HepG2 (cell line): ENCODE results near the gene CD68. TPM values are rescaled to one million over a fixed set of nuclear protein-coding genes. Genes with fewer than 3 reads are reported as not detected.

Experiments used
- CAMTA2 ChIP-seq: sonication (generic); formaldehyde crosslinking; IDR thresholded peaks from 2 replicates; pipeline ENCODE4 v1.4.0; 2020; ENCODE audit warnings: mild to moderate bottlenecking, missing genetic modification reagents, borderline replicate concordance
- FIP1L1 ChIP-seq: fragments of 200-400 bp; formaldehyde crosslinking; IDR thresholded peaks from 2 replicates; pipeline ENCODE4 v1.6.1; 2018; ENCODE audit warnings: low read depth, mild to moderate bottlenecking, low read length, moderate library complexity, borderline replicate concordance; ENCODE audit not compliant: insufficient read depth
- FUBP1 ChIP-seq: sonication (generic); formaldehyde crosslinking; IDR thresholded peaks from 2 replicates; pipeline ENCODE4 v1.5.1; 2020; ENCODE audit warnings: missing genetic modification reagents, mild to moderate bottlenecking, borderline replicate concordance
- KAT7 ChIP-seq: IDR thresholded peaks from 2 replicates; pipeline ENCODE4 v1.6.1; 2018; ENCODE audit warnings: borderline replicate concordance, missing compliant biosample characterization
- MED13 ChIP-seq: sonication (generic); formaldehyde crosslinking; IDR thresholded peaks from 2 replicates; pipeline ENCODE4 v1.5.0; 2020; ENCODE audit warnings: missing genetic modification reagents
- MTF1 ChIP-seq: sonication (generic); formaldehyde crosslinking; IDR thresholded peaks from 2 replicates; pipeline ENCODE4 v1.5.0; 2020; ENCODE audit warnings: missing genetic modification reagents
- MYC ChIP-seq: sonication (generic); formaldehyde crosslinking; IDR thresholded peaks from 2 replicates; pipeline ENCODE4 v1.9.0; 2021; ENCODE audit warnings: missing genetic modification reagents, borderline replicate concordance
- PRMT3 ChIP-seq: sonication (generic); formaldehyde crosslinking; IDR thresholded peaks from 2 replicates; pipeline ENCODE4 v1.8.1; 2022; ENCODE audit warnings: low read depth, mild to moderate bottlenecking, moderate library complexity, missing genetic modification reagents, borderline replicate concordance
- RBAK ChIP-seq: sonication (generic); formaldehyde crosslinking; IDR thresholded peaks from 2 replicates; pipeline ENCODE4 v1.5.1; 2020; ENCODE audit warnings: mild to moderate bottlenecking, missing genetic modification reagents
- RCOR2 ChIP-seq: IDR thresholded peaks from 2 replicates; pipeline ENCODE4 v1.6.1; 2016; ENCODE audit warnings: missing biosample characterization, missing genetic modification reagents
- SIN3B ChIP-seq: fragments of 150-350 bp; IDR thresholded peaks from 2 replicates; pipeline ENCODE4 v1.6.1; 2014; ENCODE audit warnings: low read length
- SIX1 ChIP-seq: sonication (generic); formaldehyde crosslinking; IDR thresholded peaks from 2 replicates; pipeline ENCODE4 v1.4.0; 2020; ENCODE audit warnings: missing genetic modification reagents, borderline replicate concordance
- SP5 ChIP-seq: IDR thresholded peaks from 2 replicates; pipeline ENCODE4 v1.6.1; 2016; ENCODE audit warnings: low read depth, borderline replicate concordance
- TIGD3 ChIP-seq: sonication (generic); formaldehyde crosslinking; IDR thresholded peaks from 2 replicates; pipeline ENCODE4 v1.5.1; 2020; ENCODE audit warnings: mild to moderate bottlenecking, missing genetic modification reagents, borderline replicate concordance
- TOPORS ChIP-seq: sonication (generic); formaldehyde crosslinking; IDR thresholded peaks from 2 replicates; pipeline ENCODE4 v1.8.0; 2023; ENCODE audit warnings: mild to moderate bottlenecking, missing genetic modification reagents
- ZBTB7B ChIP-seq: sonication (generic); formaldehyde crosslinking; IDR thresholded peaks from 2 replicates; pipeline ENCODE4 v1.4.0; 2020; ENCODE audit warnings: missing genetic modification reagents
- ZFP37 ChIP-seq: sonication (generic); formaldehyde crosslinking; IDR thresholded peaks from 2 replicates; pipeline ENCODE4 v1.4.0; 2020; ENCODE audit warnings: missing genetic modification reagents, borderline replicate concordance
- ZNF282 ChIP-seq: fragments of 450-650 bp; IDR thresholded peaks from 2 replicates; pipeline ENCODE4 v1.6.1; 2018; ENCODE audit not compliant: partially characterized antibody
- ZNF576 ChIP-seq: sonication (generic); formaldehyde crosslinking; IDR thresholded peaks from 2 replicates; pipeline ENCODE4 v1.4.0; 2020; ENCODE audit warnings: mild to moderate bottlenecking, missing genetic modification reagents
- ZNF674 ChIP-seq: sonication (generic); formaldehyde crosslinking; IDR thresholded peaks from 2 replicates; pipeline ENCODE4 v1.5.0; 2020; ENCODE audit warnings: low read depth, mild to moderate bottlenecking, missing genetic modification reagents
- ZNF891 ChIP-seq: sonication (generic); formaldehyde crosslinking; IDR thresholded peaks from 2 replicates; pipeline ENCODE4 v1.5.0; 2020; ENCODE audit warnings: mild to moderate bottlenecking, missing genetic modification reagents
- polyA plus RNA-seq, 8 experiments: library from polyadenylated mRNA; depleted of rRNA in 3 of 8; stranded (reverse) in 7 of 8; unstranded in 1 of 8; fragments of >200 nt; fragmentation: Illumina TruSeq in 4 of 8; extraction: Trizol in 4 of 8; gene quantifications; 2 replicates each; pipeline versions ENCODE4 v1.2.1 to v1.2.3, GENCODE V29; 2011 to 2016; ENCODE audit warnings: low read depth in 4 of 8, missing spikeins in 1 of 8, mixed read lengths in 1 of 8; ENCODE audit not compliant: insufficient read depth in 1 of 8
- total RNA-seq, 5 experiments: library from RNA; depleted of rRNA; stranded (reverse); fragments of >200 nt; fragmentation: Illumina TruSeq; extraction: Trizol; gene quantifications; 2 replicates each; pipeline ENCODE4 v1.2.3, GENCODE V29; 2016; ENCODE audit warnings: low read depth in 1 of 5
- TF ChIP-seq, protein P1 (sequence below): sonication (generic); formaldehyde crosslinking; IDR thresholded peaks from 2 replicates; pipeline ENCODE4 v1.9.0; 2022; ENCODE audit warnings: missing genetic modification reagents, mild to moderate bottlenecking, borderline replicate concordance
- TF ChIP-seq, protein P2 (sequence below): sonication (generic); formaldehyde crosslinking; IDR thresholded peaks from 2 replicates; pipeline ENCODE4; 2020; ENCODE audit warnings: missing genetic modification reagents, mild to moderate bottlenecking, borderline replicate concordance

The CD68 gene
- total and polyA plus RNA-seq, 2 of the 13 experiments (the other 11 are each of a cell fraction or from before 2014, with no cell fraction given) = 10.3 to 104 TPM

DNA sequence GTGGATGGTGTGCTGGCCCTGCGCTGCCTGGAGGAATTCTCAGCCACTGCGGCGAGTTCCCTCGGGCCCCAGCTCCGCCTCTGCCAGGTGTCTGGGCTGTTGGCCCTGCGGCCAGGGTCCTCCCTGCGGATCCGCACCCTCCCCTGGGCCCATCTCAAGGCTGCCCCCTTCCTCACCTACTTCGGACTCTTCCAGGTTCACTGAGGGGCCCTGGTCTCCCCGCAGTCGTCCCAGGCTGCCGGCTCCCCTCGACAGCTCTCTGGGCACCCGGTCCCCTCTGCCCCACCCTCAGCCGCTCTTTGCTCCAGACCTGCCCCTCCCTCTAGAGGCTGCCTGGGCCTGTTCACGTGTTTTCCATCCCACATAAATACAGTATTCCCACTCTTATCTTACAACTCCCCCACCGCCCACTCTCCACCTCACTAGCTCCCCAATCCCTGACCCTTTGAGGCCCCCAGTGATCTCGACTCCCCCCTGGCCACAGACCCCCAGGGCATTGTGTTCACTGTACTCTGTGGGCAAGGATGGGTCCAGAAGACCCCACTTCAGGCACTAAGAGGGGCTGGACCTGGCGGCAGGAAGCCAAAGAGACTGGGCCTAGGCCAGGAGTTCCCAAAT lies 22.2 kb upstream of the CD68 start (continued):
- no peak for TF ChIP-seq FUBP1 (CRISPR knock-in tag)
- TF ChIP-seq ZNF891 = no peak
- TF ChIP-seq KAT7 (CRISPR knock-in tag) = no peak
- no peak for TF ChIP-seq PRMT3 (CRISPR knock-in tag)
- no peak; the same call in 1 of the 2 replicates for TF ChIP-seq RCOR2 (CRISPR knock-in tag)
- TF ChIP-seq CAMTA2 (CRISPR knock-in tag) = no peak
- TF ChIP-seq SP5 (CRISPR knock-in tag) = peak; percentile 75
- TF ChIP-seq MED13 = no peak
- TF ChIP-seq ZNF576 (CRISPR knock-in tag) = no peak
- TF ChIP-seq, protein P1, sequence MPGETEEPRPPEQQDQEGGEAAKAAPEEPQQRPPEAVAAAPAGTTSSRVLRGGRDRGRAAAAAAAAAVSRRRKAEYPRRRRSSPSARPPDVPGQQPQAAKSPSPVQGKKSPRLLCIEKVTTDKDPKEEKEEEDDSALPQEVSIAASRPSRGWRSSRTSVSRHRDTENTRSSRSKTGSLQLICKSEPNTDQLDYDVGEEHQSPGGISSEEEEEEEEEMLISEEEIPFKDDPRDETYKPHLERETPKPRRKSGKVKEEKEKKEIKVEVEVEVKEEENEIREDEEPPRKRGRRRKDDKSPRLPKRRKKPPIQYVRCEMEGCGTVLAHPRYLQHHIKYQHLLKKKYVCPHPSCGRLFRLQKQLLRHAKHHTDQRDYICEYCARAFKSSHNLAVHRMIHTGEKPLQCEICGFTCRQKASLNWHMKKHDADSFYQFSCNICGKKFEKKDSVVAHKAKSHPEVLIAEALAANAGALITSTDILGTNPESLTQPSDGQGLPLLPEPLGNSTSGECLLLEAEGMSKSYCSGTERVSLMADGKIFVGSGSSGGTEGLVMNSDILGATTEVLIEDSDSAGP = peak; percentile 22; the same call in 1 of the 2 replicates
- no peak for TF ChIP-seq TIGD3 (CRISPR knock-in tag)
- TF ChIP-seq, protein P2, sequence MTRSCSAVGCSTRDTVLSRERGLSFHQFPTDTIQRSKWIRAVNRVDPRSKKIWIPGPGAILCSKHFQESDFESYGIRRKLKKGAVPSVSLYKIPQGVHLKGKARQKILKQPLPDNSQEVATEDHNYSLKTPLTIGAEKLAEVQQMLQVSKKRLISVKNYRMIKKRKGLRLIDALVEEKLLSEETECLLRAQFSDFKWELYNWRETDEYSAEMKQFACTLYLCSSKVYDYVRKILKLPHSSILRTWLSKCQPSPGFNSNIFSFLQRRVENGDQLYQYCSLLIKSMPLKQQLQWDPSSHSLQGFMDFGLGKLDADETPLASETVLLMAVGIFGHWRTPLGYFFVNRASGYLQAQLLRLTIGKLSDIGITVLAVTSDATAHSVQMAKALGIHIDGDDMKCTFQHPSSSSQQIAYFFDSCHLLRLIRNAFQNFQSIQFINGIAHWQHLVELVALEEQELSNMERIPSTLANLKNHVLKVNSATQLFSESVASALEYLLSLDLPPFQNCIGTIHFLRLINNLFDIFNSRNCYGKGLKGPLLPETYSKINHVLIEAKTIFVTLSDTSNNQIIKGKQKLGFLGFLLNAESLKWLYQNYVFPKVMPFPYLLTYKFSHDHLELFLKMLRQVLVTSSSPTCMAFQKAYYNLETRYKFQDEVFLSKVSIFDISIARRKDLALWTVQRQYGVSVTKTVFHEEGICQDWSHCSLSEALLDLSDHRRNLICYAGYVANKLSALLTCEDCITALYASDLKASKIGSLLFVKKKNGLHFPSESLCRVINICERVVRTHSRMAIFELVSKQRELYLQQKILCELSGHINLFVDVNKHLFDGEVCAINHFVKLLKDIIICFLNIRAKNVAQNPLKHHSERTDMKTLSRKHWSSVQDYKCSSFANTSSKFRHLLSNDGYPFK (CRISPR knock-in tag) = no peak
- TF ChIP-seq ZFP37 (CRISPR knock-in tag) = no peak
- no peak for TF ChIP-seq SIX1 (CRISPR knock-in tag)
- TF ChIP-seq FIP1L1 = no peak
- no peak for TF ChIP-seq SIN3B
- TF ChIP-seq ZNF282 = no peak
- TF ChIP-seq ZNF674 (CRISPR knock-in tag) = no peak
- TF ChIP-seq ZBTB7B (CRISPR knock-in tag) = peak; percentile 66
- TF ChIP-seq MTF1 (CRISPR knock-in tag) = no peak
- no peak for TF ChIP-seq TOPORS
- TF ChIP-seq RBAK (CRISPR knock-in tag) = no peak
- no peak; the same call in 1 of the 2 replicates for TF ChIP-seq MYC
